ENCODE measurements around the gene HJURP.
A peak's percentile ranks its signal among the peaks of the same experiment; 100 is the strongest.

Gene HJURP

DNA sequence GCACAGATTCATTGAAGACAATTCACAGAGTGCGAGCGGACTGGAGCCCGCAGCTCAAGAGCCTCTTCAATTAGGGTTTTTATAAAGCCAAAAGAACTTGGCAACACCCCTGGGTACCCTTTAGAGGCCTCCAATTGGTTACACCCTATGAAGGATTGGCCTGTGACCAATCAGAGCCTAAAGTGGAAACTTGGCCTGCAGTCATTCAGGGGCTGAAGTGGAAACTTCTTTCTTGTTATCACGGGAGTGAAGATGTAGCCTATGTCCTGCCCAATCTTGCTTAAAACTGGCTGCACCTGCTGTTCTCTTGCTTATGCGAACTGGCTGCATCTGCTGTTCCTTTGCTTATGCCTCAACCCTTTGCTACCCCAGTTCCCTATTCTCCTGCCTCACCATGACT is 1.8 kb upstream of the HJURP start:
- Histone ChIP-seq H2AFZ (ENCODE audit: low read depth) (no peak overlapping the region), H3K27me3 (ENCODE audit: insufficient read depth, low read depth) (no peaks in the 10 kb centered on the region), H3K36me3 (ENCODE audit: insufficient read depth) (peaks cover under 1% of the 10 kb centered on the region; the same call in 1 of the 2 replicates), H3K27ac (no peak overlapping the region), H4K20me1 (ENCODE audit: insufficient read depth) (no peaks in the 10 kb centered on the region; the same call in 1 of the 2 replicates), H3K9ac (no peak overlapping the region), H3K79me2 (ENCODE audit: insufficient read depth, low read depth) (peaks cover 30% of the 10 kb centered on the region), H3K4me3 (IDR thresholded peaks at IDR 0.05; ENCODE audit: insufficient read depth, low read depth, low read length) (no peak overlapping the region), H3K4me1 (ENCODE audit: low read depth, poor library complexity, severe bottlenecking) (peaks cover 25% of the 10 kb centered on the region), H3K4me2 (no peak overlapping the region)
- TF ChIP-seq, protein P1, sequence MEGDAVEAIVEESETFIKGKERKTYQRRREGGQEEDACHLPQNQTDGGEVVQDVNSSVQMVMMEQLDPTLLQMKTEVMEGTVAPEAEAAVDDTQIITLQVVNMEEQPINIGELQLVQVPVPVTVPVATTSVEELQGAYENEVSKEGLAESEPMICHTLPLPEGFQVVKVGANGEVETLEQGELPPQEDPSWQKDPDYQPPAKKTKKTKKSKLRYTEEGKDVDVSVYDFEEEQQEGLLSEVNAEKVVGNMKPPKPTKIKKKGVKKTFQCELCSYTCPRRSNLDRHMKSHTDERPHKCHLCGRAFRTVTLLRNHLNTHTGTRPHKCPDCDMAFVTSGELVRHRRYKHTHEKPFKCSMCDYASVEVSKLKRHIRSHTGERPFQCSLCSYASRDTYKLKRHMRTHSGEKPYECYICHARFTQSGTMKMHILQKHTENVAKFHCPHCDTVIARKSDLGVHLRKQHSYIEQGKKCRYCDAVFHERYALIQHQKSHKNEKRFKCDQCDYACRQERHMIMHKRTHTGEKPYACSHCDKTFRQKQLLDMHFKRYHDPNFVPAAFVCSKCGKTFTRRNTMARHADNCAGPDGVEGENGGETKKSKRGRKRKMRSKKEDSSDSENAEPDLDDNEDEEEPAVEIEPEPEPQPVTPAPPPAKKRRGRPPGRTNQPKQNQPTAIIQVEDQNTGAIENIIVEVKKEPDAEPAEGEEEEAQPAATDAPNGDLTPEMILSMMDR (conservative IDR thresholded peaks at IDR 0.05; ENCODE audit: low read depth, low read length), result no peak

- peaks cover 25% of the 10 kb centered on the region for H3K4me1 ChIP-seq (ENCODE audit: low read depth, poor library complexity, severe bottlenecking)
- H3K36me3 ChIP-seq (ENCODE audit: insufficient read depth), result peaks cover 4% of the 10 kb centered on the region; the same call in 1 of the 2 replicates
- H3K4me3 ChIP-seq (IDR thresholded peaks at IDR 0.05; ENCODE audit: insufficient read depth, low read depth, low read length), result no peak overlapping the region
- no peaks in the 10 kb centered on the region; the same call in 1 of the 2 replicates for H4K20me1 ChIP-seq (ENCODE audit: insufficient read depth)
- no peaks in the 10 kb centered on the region for H3K27me3 ChIP-seq (ENCODE audit: insufficient read depth, low read depth)
- H2AFZ ChIP-seq (ENCODE audit: low read depth), result peak overlapping the region; percentile 70; the same call in 1 of the 2 replicates
- peak overlapping the region; percentile 9; the same call in 1 of the 2 replicates for H3K9ac ChIP-seq
- H3K79me2 ChIP-seq (ENCODE audit: insufficient read depth, low read depth), result peaks cover 39% of the 10 kb centered on the region
- TF ChIP-seq, protein P1 (conservative IDR thresholded peaks at IDR 0.05; ENCODE audit: low read depth, low read length), result no peak
- no peak overlapping the region; the same call in 1 of the 2 replicates for H3K27ac ChIP-seq
- peak overlapping the region; percentile 56; the same call in 1 of the 2 replicates for H3K4me2 ChIP-seq
These were observed 1.0 kb upstream of the HJURP start for GRCh38 chr2:233855345-233855744.

DNA sequence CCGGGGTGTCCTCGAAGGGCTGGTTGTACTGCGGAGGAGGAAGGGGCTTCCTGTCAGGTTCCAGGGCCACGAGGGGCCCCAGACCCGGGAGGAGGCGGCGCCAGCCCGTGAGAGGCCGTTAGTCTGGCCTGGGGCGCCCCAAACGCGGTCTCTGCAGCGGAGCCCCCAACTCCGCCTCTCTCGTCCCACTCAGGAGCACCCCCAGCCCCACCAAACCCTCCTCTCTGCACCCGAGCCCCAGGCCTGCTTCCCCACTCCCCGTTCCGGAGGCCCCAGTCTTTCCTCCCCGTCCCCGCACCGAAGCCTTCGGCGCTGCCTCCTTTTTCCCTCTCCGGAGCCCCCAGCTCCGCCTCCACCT is 473 bp downstream of the HJURP start:
- Histone ChIP-seq H3K36me3 (ENCODE audit: insufficient read depth) (peaks cover 11% of the 10 kb centered on the region; the same call in 1 of the 2 replicates), H3K9ac (peak overlapping the region; percentile 89), H4K20me1 (ENCODE audit: insufficient read depth) (no peaks in the 10 kb centered on the region; the same call in 1 of the 2 replicates), H3K4me2 (peak overlapping the region; percentile 96), H2AFZ (ENCODE audit: low read depth) (peak overlapping the region; percentile 70), H3K4me1 (ENCODE audit: low read depth, poor library complexity, severe bottlenecking) (peaks cover 25% of the 10 kb centered on the region), H3K4me3 (IDR thresholded peaks at IDR 0.05; ENCODE audit: insufficient read depth, low read depth, low read length) (no peak overlapping the region), H3K27ac (peak overlapping the region; percentile 62), H3K27me3 (ENCODE audit: insufficient read depth, low read depth) (no peaks in the 10 kb centered on the region), H3K79me2 (ENCODE audit: insufficient read depth, low read depth) (peaks cover 53% of the 10 kb centered on the region)
- TF ChIP-seq, protein P1 (conservative IDR thresholded peaks at IDR 0.05; ENCODE audit: low read depth, low read length), result no peak

DNA sequence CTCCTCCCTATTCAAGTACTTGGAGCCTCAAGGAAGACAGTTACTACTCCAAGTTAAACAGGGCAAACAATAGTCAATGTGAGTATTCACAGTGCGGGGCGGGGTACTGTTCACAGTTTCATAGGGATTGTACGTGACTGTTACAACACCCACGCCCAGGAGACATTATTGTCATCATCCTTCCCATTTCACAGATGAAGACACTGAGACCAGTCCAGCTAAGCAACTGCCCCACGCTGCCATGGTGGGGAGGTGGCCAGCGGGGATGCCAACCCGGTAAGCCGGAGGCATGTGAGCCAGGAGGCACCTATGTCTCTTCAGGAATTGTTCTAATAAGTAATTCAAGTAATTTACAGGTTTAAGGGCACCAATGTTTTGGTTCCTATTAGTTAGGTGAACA is 982 bp downstream of the HJURP start:
- Histone ChIP-seq H3K4me2 (peak overlapping the region; percentile 96), H3K9ac (peak overlapping the region; percentile 89; the same call in 1 of the 2 replicates), H2AFZ (ENCODE audit: low read depth) (peak overlapping the region; percentile 70; the same call in 1 of the 2 replicates), H3K4me1 (ENCODE audit: low read depth, poor library complexity, severe bottlenecking) (peaks cover 25% of the 10 kb centered on the region), H3K79me2 (ENCODE audit: insufficient read depth, low read depth) (peaks cover 58% of the 10 kb centered on the region), H3K36me3 (ENCODE audit: insufficient read depth) (peaks cover 12% of the 10 kb centered on the region; the same call in 1 of the 2 replicates), H3K27ac (peak overlapping the region; percentile 62; the same call in 1 of the 2 replicates), H4K20me1 (ENCODE audit: insufficient read depth) (no peaks in the 10 kb centered on the region; the same call in 1 of the 2 replicates), H3K4me3 (IDR thresholded peaks at IDR 0.05; ENCODE audit: insufficient read depth, low read depth, low read length) (peak overlapping the region; percentile 18), H3K27me3 (ENCODE audit: insufficient read depth, low read depth) (no peaks in the 10 kb centered on the region)
- TF ChIP-seq, protein P1 (conservative IDR thresholded peaks at IDR 0.05; ENCODE audit: low read depth, low read length), result no peak

All from KMS-11 (cell line).